Body of pancreas (tissue), 4 donors: ENCODE results near the gene NME8. TPM values are rescaled to one million over a fixed set of nuclear protein-coding genes. Genes with fewer than 3 reads are reported as not detected.

ENCODE experiments used
- ATAC-seq: fragments of 150-250 bp; one replicate; pipeline ENCODE4 v1.9.1; 2016
- DNase-seq, 4 donors: peaks; one replicate each; pipeline ENCODE4 v3.0.0-alpha.2; 2019
- H3K27ac ChIP-seq, 4 donors: fragments of 200-600 bp; sonication (generic); 1 replicate in 3 of 4; 2 replicates in 1 of 4; pipeline versions ENCODE4 v1.5.1 to v1.6.1; 2016 to 2019; ENCODE audit warnings: mild to moderate bottlenecking in 1 of 4, mixed read lengths in 1 of 4, moderate library complexity in 1 of 4
- H3K27me3 ChIP-seq, 2 donors: fragments of 200-600 bp; sonication (generic); one replicate each; pipeline ENCODE4 v1.6.0; 2016; ENCODE audit warnings: mild to moderate bottlenecking in 1 of 2
- H3K36me3 ChIP-seq, 2 donors: fragments of 200-600 bp; sonication (generic); replicated peaks in 1 of 2; 2 replicates each; pipeline ENCODE4 v1.5.1; 2016; ENCODE audit warnings: low read depth in 2 of 2; ENCODE audit not compliant: insufficient read depth in 1 of 2
- H3K4me1 ChIP-seq: fragments of 200-600 bp; sonication (generic); one replicate; pipeline ENCODE4 v1.6.0; 2016
- H3K4me3 ChIP-seq, 2 donors: fragments of 200-600 bp; sonication (generic); 1 replicate in 1 of 2; 2 replicates in 1 of 2; pipeline ENCODE4 v1.5.1; 2016 to 2019
- H3K9me3 ChIP-seq, 3 donors: fragments of 200-600 bp; sonication (generic); 1 replicate in 2 of 3; 2 replicates in 1 of 3; pipeline ENCODE4 v1.5.1; 2016
- CTCF ChIP-seq, 7 experiments: fragments of 450-650 bp in 4 of 7; fragments of 200-600 bp in 3 of 7; sonication (generic) in 3 of 7; IDR thresholded peaks; one replicate each; pipeline ENCODE4 v1.5.1; 2016 to 2019; ENCODE audit warnings: antibody characterized with exemption in 7 of 7
- POLR2A ChIP-seq, 3 donors: fragments of 450-650 bp; IDR thresholded peaks; one replicate each; pipeline ENCODE4 v1.6.1; 2016; ENCODE audit warnings: antibody characterized with exemption in 3 of 3, mild to moderate bottlenecking in 2 of 3
- WGBS, 2 donors: methylation state at CpG; one replicate each; pipeline ENCODE4 v1.1.5; 2017; 5-methylcytosine and 5-hydroxymethylcytosine counted together
- intact Hi-C: fragments of 100-400 bp; cut with DNase I; formaldehyde crosslinking; loops from one replicate; pipeline ENCODE4 v1.15.1; 2023
- total RNA-seq, 2 donors: library from RNA; depleted of rRNA; stranded (reverse); fragments of >200 nt; gene quantifications; one replicate each; pipeline ENCODE4 v1.1.0, GENCODE V29; 2016

NME8 gene
- total RNA-seq, 2 donors from 2014 or later: not detected

- H3K9me3 ChIP-seq: no peaks in the 10 kb centered on the region
- no peak overlapping the region for H3K4me3 ChIP-seq
- no peaks in the 10 kb centered on the region for H3K27me3 ChIP-seq
- WGBS, 2 donors: 90 to 95% methylated on average over 3 of the region's 3 CpGs
- intact Hi-C loops: no loop called here
- H3K27ac ChIP-seq: no peak overlapping the region
- H3K4me1 ChIP-seq: no peaks in the 10 kb centered on the region
- ATAC-seq (no peak), DNase-seq (no peak)
- no peak for TF ChIP-seq POLR2A (IDR thresholded peaks at IDR 0.05)
- no peaks in the 10 kb centered on the region for H3K36me3 ChIP-seq
These were observed 46.3 kb downstream of the NME8 start for GRCh38 chr7:37894671-37895070.

DNA sequence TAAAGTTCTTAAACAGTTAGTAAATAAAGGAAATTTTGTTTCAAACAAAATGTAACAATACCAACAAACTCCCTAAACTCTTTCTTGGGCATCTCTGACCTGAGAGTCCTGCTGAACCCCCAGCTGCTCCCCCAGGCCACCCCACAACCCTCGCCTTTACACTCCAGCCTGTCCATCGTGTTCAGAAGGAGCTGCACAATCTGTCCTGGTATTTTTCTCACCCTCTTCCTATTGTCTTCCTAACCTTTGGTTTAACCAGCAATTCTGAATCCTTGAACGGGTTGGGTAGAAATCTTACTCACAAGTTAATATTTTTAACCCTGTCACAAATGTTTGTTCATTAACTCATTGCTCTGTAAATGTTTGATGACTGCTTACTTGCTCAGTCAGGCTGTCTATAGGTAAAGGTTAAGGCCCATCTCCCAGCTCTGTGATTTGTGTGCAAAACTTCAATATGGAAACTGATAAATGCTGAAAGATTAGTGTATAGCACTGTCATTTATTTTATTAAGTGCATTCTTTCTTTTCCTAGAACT is 51.4 kb downstream of the NME8 start:
- Histone ChIP-seq H3K4me3 (no peak overlapping the region), H3K4me1 (peaks cover 3% of the 10 kb centered on the region), H3K36me3 (no peaks in the 10 kb centered on the region), H3K9me3 (no peaks in the 10 kb centered on the region), H3K27me3 (no peaks in the 10 kb centered on the region), H3K27ac (no peak overlapping the region)
- 22 to 38% methylated on average over 3 of the region's 3 CpGs for WGBS, 2 donors
- DNase-seq (no peak), ATAC-seq (no peak)
- intact Hi-C loops: loop anchor here (5.0 kb wide), 1 partner anchor 328 kb away; no protein-coding TSS in a partner anchor
- TF ChIP-seq POLR2A (IDR thresholded peaks at IDR 0.05) (no peak), CTCF (IDR thresholded peaks at IDR 0.05) (no peak)

DNA sequence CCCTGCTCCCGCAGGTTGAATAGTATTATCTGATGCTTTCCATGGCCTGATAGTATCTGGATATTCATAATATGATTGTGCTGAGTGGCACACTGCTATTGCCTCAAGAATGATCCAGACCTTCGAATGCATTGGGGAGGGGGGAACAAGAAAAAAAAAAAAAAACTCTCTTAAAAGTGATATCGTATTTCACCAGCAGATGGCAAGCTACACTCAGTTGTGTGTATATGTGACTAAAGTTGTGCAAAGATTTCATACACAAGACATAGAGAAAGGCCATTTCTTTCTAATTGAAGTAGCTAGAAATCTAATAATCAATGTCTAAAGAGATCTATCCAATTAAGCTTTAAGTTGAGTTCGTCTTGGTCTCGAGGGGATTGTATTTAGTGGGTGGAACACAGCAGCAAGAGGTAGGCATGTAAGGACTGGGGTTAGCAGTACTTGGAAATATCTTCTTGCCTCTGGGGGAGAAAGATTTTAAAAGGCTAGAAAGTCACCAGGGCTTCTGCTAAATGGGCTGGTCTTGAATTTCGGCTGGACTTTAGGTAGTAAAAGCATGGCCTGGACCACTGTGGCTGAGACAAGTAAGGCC is 52.9 kb downstream of the NME8 start:
- no peak overlapping the region for H3K27ac ChIP-seq
- WGBS, 2 donors: 8 to 10% methylated on average over 6 of the region's 6 CpGs
- peak in 1 of 4 donors; percentile 6 for DNase-seq

GRCh38 chr7:37901890-37902524 is 53.6 kb downstream of the NME8 start:
- TF ChIP-seq CTCF (IDR thresholded peaks at IDR 0.05) (no peak), POLR2A (IDR thresholded peaks at IDR 0.05) (no peak)
- peak; percentile 24 for ATAC-seq
- no peak for DNase-seq
- Histone ChIP-seq H3K27me3 (no peaks in the 10 kb centered on the region), H3K9me3 (no peaks in the 10 kb centered on the region), H3K4me3 (no peak overlapping the region), H3K27ac (no peak overlapping the region), H3K36me3 (no peaks in the 10 kb centered on the region), H3K4me1 (peaks cover 3% of the 10 kb centered on the region)
- WGBS, 2 donors: 79 to 80% methylated on average over 1 to 2 of the region's 2 CpGs
- intact Hi-C loops: loop anchor here (5.0 kb wide), 1 partner anchor 325 kb away; no protein-coding TSS in a partner anchor

More for the DNA sequence above, 52.9 kb downstream of the NME8 start:
- TF ChIP-seq CTCF (IDR thresholded peaks at IDR 0.05): peak; percentile 6 to 81 (median 62)
- no peak for TF ChIP-seq POLR2A (IDR thresholded peaks at IDR 0.05)
- ATAC-seq: peak; percentile 45
- Histone ChIP-seq H3K4me3 (no peak overlapping the region), H3K36me3 (no peaks in the 10 kb centered on the region), H3K27me3 (no peaks in the 10 kb centered on the region), H3K4me1 (peaks cover 3% of the 10 kb centered on the region), H3K9me3 (no peaks in the 10 kb centered on the region)
- intact Hi-C loops: loop anchor here (5.0 kb wide), 1 partner anchor 326 kb away; no protein-coding TSS in a partner anchor

GRCh38 chr7:37908221-37908788 is 59.9 kb downstream of the NME8 start:
- DNase-seq (no peak), ATAC-seq (no peak)
- Histone ChIP-seq H3K36me3 (no peaks in the 10 kb centered on the region), H3K4me3 (no peak overlapping the region), H3K27me3 (no peaks in the 10 kb centered on the region), H3K27ac (no peak overlapping the region), H3K4me1 (no peaks in the 10 kb centered on the region), H3K9me3 (no peaks in the 10 kb centered on the region)
- intact Hi-C loops: loop anchor here (5.0 kb wide), 1 partner anchor 194 kb away; no protein-coding TSS in a partner anchor
- TF ChIP-seq CTCF (IDR thresholded peaks at IDR 0.05): no peak
- TF ChIP-seq POLR2A (IDR thresholded peaks at IDR 0.05): no peak
- 89 to 96% methylated on average over 1 of the region's 1 CpG for WGBS, 2 donors
